Panc1 (cell line): ENCODE results near the gene C16orf74.

Experiments
- POLR2AphosphoS5 ChIP-seq: IDR thresholded peaks from 2 replicates; pipeline ENCODE4 v1.6.1; 2012; ENCODE audit warnings: mild to moderate bottlenecking, low read depth, low read length, moderate library complexity
- TF ChIP-seq, protein P1 (sequence below): fragments of 450-650 bp; IDR thresholded peaks from 2 replicates; pipeline ENCODE4 v1.5.1; 2017; ENCODE audit warnings: mild to moderate bottlenecking

DNA sequence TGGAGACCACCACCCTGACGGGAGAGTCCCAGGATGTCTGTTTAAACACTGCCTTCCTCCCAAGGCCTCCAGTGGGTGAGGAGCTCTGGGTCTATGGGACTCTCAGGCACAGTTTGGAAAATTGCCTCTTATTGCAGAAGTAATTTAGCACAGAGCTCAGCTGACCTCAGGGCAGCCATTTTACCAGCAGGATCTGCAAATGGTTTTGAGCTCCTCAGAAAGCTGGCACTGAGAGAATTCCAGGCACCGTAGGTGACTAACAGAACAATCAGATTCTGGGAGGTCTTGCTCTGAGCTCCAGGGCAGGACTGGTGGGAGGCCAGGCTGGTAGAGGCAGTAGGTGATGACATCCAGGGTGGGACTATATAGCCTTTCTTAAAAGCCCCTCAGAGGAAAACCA is 17.3 kb upstream of the C16orf74 start:
- no peak for TF ChIP-seq POLR2AphosphoS5
- TF ChIP-seq, protein P1, sequence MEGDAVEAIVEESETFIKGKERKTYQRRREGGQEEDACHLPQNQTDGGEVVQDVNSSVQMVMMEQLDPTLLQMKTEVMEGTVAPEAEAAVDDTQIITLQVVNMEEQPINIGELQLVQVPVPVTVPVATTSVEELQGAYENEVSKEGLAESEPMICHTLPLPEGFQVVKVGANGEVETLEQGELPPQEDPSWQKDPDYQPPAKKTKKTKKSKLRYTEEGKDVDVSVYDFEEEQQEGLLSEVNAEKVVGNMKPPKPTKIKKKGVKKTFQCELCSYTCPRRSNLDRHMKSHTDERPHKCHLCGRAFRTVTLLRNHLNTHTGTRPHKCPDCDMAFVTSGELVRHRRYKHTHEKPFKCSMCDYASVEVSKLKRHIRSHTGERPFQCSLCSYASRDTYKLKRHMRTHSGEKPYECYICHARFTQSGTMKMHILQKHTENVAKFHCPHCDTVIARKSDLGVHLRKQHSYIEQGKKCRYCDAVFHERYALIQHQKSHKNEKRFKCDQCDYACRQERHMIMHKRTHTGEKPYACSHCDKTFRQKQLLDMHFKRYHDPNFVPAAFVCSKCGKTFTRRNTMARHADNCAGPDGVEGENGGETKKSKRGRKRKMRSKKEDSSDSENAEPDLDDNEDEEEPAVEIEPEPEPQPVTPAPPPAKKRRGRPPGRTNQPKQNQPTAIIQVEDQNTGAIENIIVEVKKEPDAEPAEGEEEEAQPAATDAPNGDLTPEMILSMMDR: no peak
